Peyer's patch (tissue), 4 donors: Measurements from ENCODE around the gene TTC28.

Experiments used
- POLR2A ChIP-seq, 2 donors: fragments of 450-650 bp; IDR thresholded peaks; one replicate each; pipeline ENCODE4 v1.5.1; 2017; ENCODE audit warnings: antibody characterized with exemption in 2 of 2, mild to moderate bottlenecking in 2 of 2, moderate library complexity in 2 of 2
- TF ChIP-seq, protein P1 (sequence below), 6 experiments: fragments of 450-650 bp in 4 of 6; fragments of 200-600 bp in 2 of 6; sonication (generic) in 1 of 6; IDR thresholded peaks; one replicate each; pipeline ENCODE4 v1.5.1; 2017 to 2019; ENCODE audit warnings: antibody characterized with exemption in 6 of 6, mild to moderate bottlenecking in 3 of 6, moderate library complexity in 1 of 6

DNA sequence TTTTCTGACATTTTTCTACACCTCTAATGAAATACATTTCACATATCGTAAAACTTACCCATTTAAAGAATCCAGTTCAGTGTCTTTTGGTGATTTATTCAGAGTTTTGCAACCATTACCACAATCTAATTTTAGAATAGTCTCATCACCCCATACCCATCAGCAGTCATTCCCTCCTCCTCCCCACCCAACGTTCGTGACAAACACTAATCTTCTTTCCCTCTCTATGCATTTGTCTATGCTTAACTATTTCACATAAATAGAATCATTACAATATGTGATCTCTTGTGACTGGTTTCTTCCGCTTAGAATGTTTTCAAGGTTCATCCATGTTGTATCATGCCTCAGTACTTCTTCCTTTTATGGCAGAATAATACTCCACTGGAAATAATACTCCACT is 9.5 kb downstream of the TTC28 start:
- TF ChIP-seq, protein P1, sequence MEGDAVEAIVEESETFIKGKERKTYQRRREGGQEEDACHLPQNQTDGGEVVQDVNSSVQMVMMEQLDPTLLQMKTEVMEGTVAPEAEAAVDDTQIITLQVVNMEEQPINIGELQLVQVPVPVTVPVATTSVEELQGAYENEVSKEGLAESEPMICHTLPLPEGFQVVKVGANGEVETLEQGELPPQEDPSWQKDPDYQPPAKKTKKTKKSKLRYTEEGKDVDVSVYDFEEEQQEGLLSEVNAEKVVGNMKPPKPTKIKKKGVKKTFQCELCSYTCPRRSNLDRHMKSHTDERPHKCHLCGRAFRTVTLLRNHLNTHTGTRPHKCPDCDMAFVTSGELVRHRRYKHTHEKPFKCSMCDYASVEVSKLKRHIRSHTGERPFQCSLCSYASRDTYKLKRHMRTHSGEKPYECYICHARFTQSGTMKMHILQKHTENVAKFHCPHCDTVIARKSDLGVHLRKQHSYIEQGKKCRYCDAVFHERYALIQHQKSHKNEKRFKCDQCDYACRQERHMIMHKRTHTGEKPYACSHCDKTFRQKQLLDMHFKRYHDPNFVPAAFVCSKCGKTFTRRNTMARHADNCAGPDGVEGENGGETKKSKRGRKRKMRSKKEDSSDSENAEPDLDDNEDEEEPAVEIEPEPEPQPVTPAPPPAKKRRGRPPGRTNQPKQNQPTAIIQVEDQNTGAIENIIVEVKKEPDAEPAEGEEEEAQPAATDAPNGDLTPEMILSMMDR (IDR thresholded peaks at IDR 0.05), result no peak
- no peak for TF ChIP-seq POLR2A (IDR thresholded peaks at IDR 0.05)
